T-helper 1 cell treated with Interleukin-12 subunit alpha and Interleukin-12 subunit beta and Interleukin-4 antibody, amounts not matched to agents 30 μg/mL and 1 μg/mL, for 36 hours (primary cell): Measurements from ENCODE around the gene HNRNPA3.

Experiments used
- H3K27ac Mint-ChIP-seq: one replicate; pipeline ENCODE4 v1.8.0; 2021; ENCODE audit warnings: mild to moderate bottlenecking, mixed read lengths
- H3K27me3 Mint-ChIP-seq: one replicate; pipeline ENCODE4 v1.8.0; 2021; ENCODE audit warnings: low read depth, mixed read lengths
- H3K36me3 Mint-ChIP-seq: one replicate; pipeline ENCODE4 v1.8.0; 2021; ENCODE audit warnings: low read depth, mixed read lengths
- H3K4me1 Mint-ChIP-seq: one replicate; pipeline ENCODE4 v1.8.0; 2021; ENCODE audit warnings: low read depth, mixed read lengths
- H3K4me3 Mint-ChIP-seq: one replicate; pipeline ENCODE4 v1.8.0; 2021; ENCODE audit warnings: mild to moderate bottlenecking, moderate library complexity, mixed read lengths
- H3K9me3 Mint-ChIP-seq: one replicate; pipeline ENCODE4 v1.8.0; 2021; ENCODE audit warnings: mixed read lengths

The HNRNPA3 gene

GRCh38 chr2:177251165-177251542 lies 38.6 kb downstream of the HNRNPA3 start:
- Mint-ChIP-seq H3K4me1 (peaks cover 61% of the 10 kb centered on the region), H3K9me3 (no peaks in the 10 kb centered on the region), H3K36me3 (peaks cover 34% of the 10 kb centered on the region), H3K27me3 (no peaks in the 10 kb centered on the region), H3K4me3 (peak overlapping the region; percentile 46), H3K27ac (peak overlapping the region; percentile 93)

- Mint-ChIP-seq H3K4me3 (peak overlapping the region; percentile 52), H3K36me3 (peaks cover 44% of the 10 kb centered on the region), H3K9me3 (peaks cover under 1% of the 10 kb centered on the region), H3K27me3 (no peaks in the 10 kb centered on the region), H3K27ac (peak overlapping the region; percentile 93), H3K4me1 (peaks cover 72% of the 10 kb centered on the region)
These were observed 40.4 kb downstream of the HNRNPA3 start for GRCh38 chr2:177252808-177253531.

GRCh38 chr2:177253704-177254103 lies 41.1 kb downstream of the HNRNPA3 start:
- peaks cover 46% of the 10 kb centered on the region for H3K36me3 Mint-ChIP-seq
- H3K27ac Mint-ChIP-seq = peak overlapping the region; percentile 64
- H3K27me3 Mint-ChIP-seq = no peaks in the 10 kb centered on the region
- H3K9me3 Mint-ChIP-seq = peaks cover 5% of the 10 kb centered on the region
- peaks cover 72% of the 10 kb centered on the region for H3K4me1 Mint-ChIP-seq
- H3K4me3 Mint-ChIP-seq = peak overlapping the region; percentile 0

- Mint-ChIP-seq H3K27me3 (no peaks in the 10 kb centered on the region), H3K27ac (peak overlapping the region; percentile 22), H3K4me3 (no peak overlapping the region), H3K9me3 (peaks cover 5% of the 10 kb centered on the region), H3K4me1 (peaks cover 71% of the 10 kb centered on the region), H3K36me3 (peaks cover 48% of the 10 kb centered on the region)
These were observed 42.0 kb downstream of the HNRNPA3 start for GRCh38 chr2:177254433-177255226.

- Mint-ChIP-seq H3K9me3 (peaks cover 5% of the 10 kb centered on the region), H3K27ac (peak overlapping the region; percentile 18), H3K4me3 (no peak overlapping the region), H3K4me1 (peaks cover 71% of the 10 kb centered on the region), H3K27me3 (no peaks in the 10 kb centered on the region), H3K36me3 (peaks cover 49% of the 10 kb centered on the region)
These were observed 42.6 kb downstream of the HNRNPA3 start for GRCh38 chr2:177255227-177255601.

GRCh38 chr2:177256026-177256425 lies 43.4 kb downstream of the HNRNPA3 start:
- peak overlapping the region; percentile 17 for H3K27ac Mint-ChIP-seq
- H3K4me1 Mint-ChIP-seq = peaks cover 69% of the 10 kb centered on the region
- no peak overlapping the region for H3K4me3 Mint-ChIP-seq
- H3K27me3 Mint-ChIP-seq = no peaks in the 10 kb centered on the region
- H3K9me3 Mint-ChIP-seq = peaks cover 5% of the 10 kb centered on the region
- H3K36me3 Mint-ChIP-seq = peaks cover 53% of the 10 kb centered on the region

GRCh38 chr2:177256695-177257094 lies 44.1 kb downstream of the HNRNPA3 start:
- H3K4me3 Mint-ChIP-seq = no peak overlapping the region
- H3K9me3 Mint-ChIP-seq = peaks cover 5% of the 10 kb centered on the region
- H3K36me3 Mint-ChIP-seq = peaks cover 56% of the 10 kb centered on the region

GRCh38 chr2:177257471-177257870 lies 44.9 kb downstream of the HNRNPA3 start:
- Mint-ChIP-seq H3K9me3 (peaks cover 5% of the 10 kb centered on the region), H3K27ac (peak overlapping the region; percentile 58), H3K4me1 (peaks cover 70% of the 10 kb centered on the region), H3K4me3 (no peak overlapping the region), H3K27me3 (no peaks in the 10 kb centered on the region), H3K36me3 (peaks cover 57% of the 10 kb centered on the region)

More at GRCh38 chr2:177256695-177257094, 44.1 kb downstream of the HNRNPA3 start:
- H3K27ac Mint-ChIP-seq = peak overlapping the region; percentile 58
- H3K4me1 Mint-ChIP-seq = peaks cover 70% of the 10 kb centered on the region
- H3K27me3 Mint-ChIP-seq = no peaks in the 10 kb centered on the region

GRCh38 chr2:177258059-177258458 lies 45.5 kb downstream of the HNRNPA3 start:
- Mint-ChIP-seq H3K27me3 (no peaks in the 10 kb centered on the region), H3K27ac (peak overlapping the region; percentile 19), H3K9me3 (peaks cover 5% of the 10 kb centered on the region), H3K4me3 (peak overlapping the region; percentile 31), H3K4me1 (peaks cover 64% of the 10 kb centered on the region), H3K36me3 (peaks cover 54% of the 10 kb centered on the region)

- H3K9me3 Mint-ChIP-seq = peaks cover 5% of the 10 kb centered on the region
- peaks cover 48% of the 10 kb centered on the region for H3K4me1 Mint-ChIP-seq
- H3K36me3 Mint-ChIP-seq = peaks cover 46% of the 10 kb centered on the region
- no peaks in the 10 kb centered on the region for H3K27me3 Mint-ChIP-seq
- peak overlapping the region; percentile 67 for H3K27ac Mint-ChIP-seq
- H3K4me3 Mint-ChIP-seq = peak overlapping the region; percentile 38
These were observed 47.8 kb downstream of the HNRNPA3 start for GRCh38 chr2:177260379-177260778.

GRCh38 chr2:177261116-177262060 lies 48.8 kb downstream of the HNRNPA3 start:
- Mint-ChIP-seq H3K4me3 (peak overlapping the region; percentile 98), H3K27me3 (no peaks in the 10 kb centered on the region), H3K9me3 (peaks cover 5% of the 10 kb centered on the region), H3K36me3 (peaks cover 44% of the 10 kb centered on the region), H3K4me1 (peaks cover 50% of the 10 kb centered on the region), H3K27ac (peak overlapping the region; percentile 99)

GRCh38 chr2:177262092-177262491 lies 49.5 kb downstream of the HNRNPA3 start:
- H3K27me3 Mint-ChIP-seq = no peaks in the 10 kb centered on the region
- peaks cover 5% of the 10 kb centered on the region for H3K9me3 Mint-ChIP-seq
- H3K4me3 Mint-ChIP-seq = peak overlapping the region; percentile 98
- peak overlapping the region; percentile 99 for H3K27ac Mint-ChIP-seq
- peaks cover 51% of the 10 kb centered on the region for H3K4me1 Mint-ChIP-seq
- H3K36me3 Mint-ChIP-seq = peaks cover 41% of the 10 kb centered on the region

GRCh38 chr2:177262958-177263450 lies 50.4 kb downstream of the HNRNPA3 start:
- H3K36me3 Mint-ChIP-seq = peaks cover 39% of the 10 kb centered on the region
- H3K27me3 Mint-ChIP-seq = no peaks in the 10 kb centered on the region
- peak overlapping the region; percentile 98 for H3K4me3 Mint-ChIP-seq
- H3K9me3 Mint-ChIP-seq = peaks cover 8% of the 10 kb centered on the region
- peak overlapping the region; percentile 99 for H3K27ac Mint-ChIP-seq
- peaks cover 51% of the 10 kb centered on the region for H3K4me1 Mint-ChIP-seq
